Thymus (tissue), 11 donors: ENCODE results near the gene CCDC57. TPM values are rescaled to one million over a fixed set of nuclear protein-coding genes. Genes with fewer than 3 reads are reported as not detected.

Source experiments
- DNase-seq, 9 donors: peaks; one replicate each; pipeline ENCODE4 v3.0.0-alpha.2; 2013; ENCODE audit warnings: low spot score in 9 of 9, low read depth in 6 of 9, missing footprints in 1 of 9
- H3K27ac ChIP-seq, 2 donors: one replicate each; pipeline ENCODE4 v1.5.1; 2013; ENCODE audit warnings: control low read depth in 1 of 2, low read depth in 1 of 2, low read length in 1 of 2, mild to moderate bottlenecking in 1 of 2, moderate library complexity in 1 of 2
- H3K27me3 ChIP-seq, 2 donors: one replicate each; pipeline ENCODE4 v1.5.1; 2013; ENCODE audit warnings: low read length in 1 of 2; ENCODE audit not compliant: control insufficient read depth in 2 of 2, insufficient read depth in 1 of 2
- H3K36me3 ChIP-seq, 2 donors: one replicate each; pipeline ENCODE4 v1.5.1; 2013; ENCODE audit warnings: low read length in 1 of 2, mild to moderate bottlenecking in 1 of 2, moderate library complexity in 1 of 2; ENCODE audit not compliant: control insufficient read depth in 2 of 2, insufficient read depth in 2 of 2
- H3K4me1 ChIP-seq, 2 donors: one replicate each; pipeline ENCODE4 v1.5.1; 2013; ENCODE audit warnings: low read length in 2 of 2; ENCODE audit not compliant: control insufficient read depth in 2 of 2, insufficient read depth in 2 of 2
- H3K4me3 ChIP-seq, 2 donors: one replicate each; pipeline ENCODE4 v1.5.1; 2013; ENCODE audit warnings: low read length in 2 of 2, control low read depth in 1 of 2, mild to moderate bottlenecking in 1 of 2
- H3K9me3 ChIP-seq, 2 donors: one replicate each; pipeline ENCODE4 v1.5.1; 2013; ENCODE audit warnings: low read length in 1 of 2, mild to moderate bottlenecking in 1 of 2; ENCODE audit not compliant: control insufficient read depth in 2 of 2, insufficient read depth in 1 of 2
- WGBS: extraction: QIAGEN DNeasy Blood & Tissue Kit; methylation state at CpG from one replicate; pipeline ENCODE4 v1.1.7; 2013; 5-methylcytosine and 5-hydroxymethylcytosine counted together
- polyA plus RNA-seq: library from polyadenylated mRNA; stranded (reverse); fragments of 200-250 nt; gene quantifications from one replicate; pipeline ENCODE4 v1.2.3, GENCODE V29; 2013
- total RNA-seq: library from RNA; stranded (reverse); fragments of 120-200 nt; gene quantifications from one replicate; pipeline ENCODE4 v1.2.4, GENCODE V29; 2013
- donor health status: healthy.

The CCDC57 gene
- total and polyA plus RNA-seq, 2 donors = 39.3 to 122 TPM

DNA sequence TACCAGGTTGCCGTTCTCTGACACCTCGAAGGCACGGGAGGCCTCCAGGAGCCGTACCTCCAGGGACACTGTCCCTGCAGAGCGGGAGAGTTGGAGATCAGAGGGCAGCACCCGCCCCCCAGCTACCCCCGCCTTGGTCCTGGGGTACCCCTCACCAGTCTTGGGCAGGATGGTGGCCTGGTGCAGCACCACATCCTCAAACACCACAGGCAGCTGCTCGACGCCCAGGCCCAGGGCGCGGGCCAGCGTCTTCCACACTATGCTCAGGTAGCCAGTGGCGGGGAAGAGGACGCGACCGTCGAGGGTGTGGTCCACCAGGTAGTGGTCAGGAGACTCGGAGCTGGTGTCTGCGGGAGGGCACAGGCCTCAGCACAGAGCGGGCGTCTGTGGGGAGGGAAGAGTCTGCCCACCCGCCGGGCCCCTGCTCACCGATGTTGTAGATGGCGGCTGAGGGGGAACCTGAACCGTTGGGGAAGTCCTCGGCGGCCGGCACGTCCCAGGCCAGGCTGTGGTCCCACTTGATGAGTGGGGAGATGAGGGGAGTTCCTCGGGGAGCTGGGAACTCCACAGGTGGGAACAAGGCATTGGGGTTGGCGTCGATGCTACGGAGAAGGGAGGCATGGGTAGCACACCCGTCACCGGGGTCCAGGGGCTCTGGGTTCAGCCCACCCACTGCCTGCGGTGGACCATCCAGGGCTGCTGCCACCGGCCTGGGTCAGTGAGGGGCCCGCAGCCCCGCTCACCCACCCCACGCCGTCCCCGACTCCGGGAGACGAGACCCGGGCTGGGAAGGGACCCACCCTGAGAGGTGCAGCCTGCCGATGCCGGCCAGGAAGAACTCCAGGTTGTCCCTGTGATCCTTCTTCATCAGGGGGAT is 124.4 kb downstream of the CCDC57 start:
- peaks cover 97 to 100% of the 10 kb centered on the region in 2 donors for H3K36me3 ChIP-seq
- no peaks in the 10 kb centered on the region for H3K27me3 ChIP-seq
- DNase-seq = no peak
- H3K9me3 ChIP-seq = no peaks in the 10 kb centered on the region
- H3K4me1 ChIP-seq = no peaks in the 10 kb centered on the region
- H3K27ac ChIP-seq = no peak overlapping the region
- H3K4me3 ChIP-seq = no peak overlapping the region
- 98% methylated on average over 48 of the region's 48 CpGs for WGBS

DNA sequence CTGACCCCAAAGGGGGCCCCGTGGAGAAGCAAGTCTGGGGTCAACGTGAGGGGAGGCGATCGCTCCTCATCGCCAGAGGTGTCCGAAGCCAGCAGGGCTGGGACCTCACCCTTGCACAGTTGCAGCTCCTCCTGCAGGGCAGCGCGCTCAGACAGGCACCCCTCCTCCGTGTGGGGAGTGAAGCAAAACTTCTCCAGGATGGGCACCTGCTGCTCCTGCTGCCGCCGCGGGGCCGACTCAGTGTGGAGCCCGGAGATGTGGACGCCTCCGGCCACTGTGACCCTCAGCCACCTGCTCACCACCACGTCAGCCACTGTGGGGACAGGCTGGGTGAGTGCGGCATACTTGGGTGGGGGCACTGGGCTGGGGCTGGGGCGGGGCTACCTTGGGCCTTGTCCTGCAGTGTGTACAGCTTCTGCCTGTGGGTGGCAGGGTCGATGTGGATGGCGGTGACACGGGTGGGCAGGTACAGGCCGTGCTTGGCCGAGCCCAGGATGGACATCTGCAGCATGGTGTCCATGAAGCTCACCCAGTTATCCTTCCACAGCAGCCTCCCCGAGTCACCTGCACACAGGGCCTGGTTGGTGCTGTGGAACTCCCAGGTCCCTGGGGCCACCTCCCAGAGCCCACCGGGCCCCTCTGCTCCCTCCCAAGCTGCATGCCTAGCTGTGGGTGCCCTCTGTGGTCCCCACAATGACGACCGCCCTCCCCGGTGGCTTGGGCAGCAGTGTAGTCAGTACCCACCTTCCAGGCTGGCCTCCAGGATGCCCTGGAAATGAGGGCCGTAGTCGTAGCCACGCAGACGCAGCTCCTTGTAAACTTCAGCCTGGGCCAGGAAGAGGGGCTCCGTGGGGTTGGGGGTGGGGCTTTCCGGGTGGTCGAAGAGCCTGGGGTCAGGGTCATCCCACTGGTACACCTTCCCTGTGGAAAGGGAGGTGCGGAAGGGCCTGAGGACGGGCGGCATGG is 125.4 kb downstream of the CCDC57 start:
- peaks cover 97 to 100% of the 10 kb centered on the region in 2 donors for H3K36me3 ChIP-seq
- H3K4me1 ChIP-seq = no peaks in the 10 kb centered on the region
- H3K27ac ChIP-seq = no peak overlapping the region
- H3K9me3 ChIP-seq = no peaks in the 10 kb centered on the region
- WGBS = 98% methylated on average over 39 of the region's 39 CpGs
- no peaks in the 10 kb centered on the region for H3K27me3 ChIP-seq
- no peak for DNase-seq
- no peak overlapping the region for H3K4me3 ChIP-seq

DNA sequence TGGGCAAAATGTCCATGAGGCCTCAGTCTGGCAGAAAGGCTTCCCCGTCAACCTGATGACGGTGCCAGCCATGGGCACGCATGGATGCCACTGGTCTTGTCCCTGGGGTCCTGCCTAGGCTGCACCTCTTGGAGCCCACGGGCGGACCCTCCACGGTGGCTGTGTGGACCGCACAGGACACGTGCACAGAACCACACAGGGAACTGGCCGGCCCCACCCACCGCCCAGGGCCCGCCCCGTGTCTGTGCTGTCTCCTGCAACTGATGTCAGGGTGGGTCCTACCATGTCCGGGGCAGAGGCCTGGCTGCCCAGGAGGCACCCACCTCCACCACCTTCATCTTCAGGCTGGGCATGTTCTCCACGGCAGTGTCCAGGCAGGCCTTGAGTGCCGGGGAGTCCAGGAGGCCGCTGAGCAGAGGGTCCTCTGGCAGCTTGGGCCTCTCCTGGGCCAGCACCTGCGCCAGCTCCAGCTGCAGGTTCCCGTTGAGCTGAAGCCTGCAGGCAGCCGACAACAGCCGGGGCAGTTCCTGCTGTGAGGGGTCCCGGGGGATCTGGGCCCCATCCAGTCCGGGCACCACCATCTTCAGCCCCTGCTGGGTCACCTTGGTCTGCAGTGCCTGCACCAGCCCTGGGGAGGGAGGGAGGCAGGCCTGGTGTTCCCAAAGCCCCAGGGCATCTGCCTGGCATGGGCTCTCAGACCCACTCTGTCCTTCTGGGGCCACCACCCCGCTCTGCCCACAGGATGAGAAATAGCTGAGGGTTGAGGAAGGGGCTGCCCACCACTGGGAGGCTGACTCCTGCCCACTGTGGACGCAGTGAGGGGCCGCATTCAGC is 126.5 kb downstream of the CCDC57 start:
- DNase-seq = no peak
- Histone ChIP-seq H3K9me3 (no peaks in the 10 kb centered on the region), H3K4me3 (no peak overlapping the region), H3K27me3 (no peaks in the 10 kb centered on the region), H3K36me3 (peaks cover 96 to 100% of the 10 kb centered on the region in 2 donors), H3K4me1 (no peaks in the 10 kb centered on the region), H3K27ac (no peak overlapping the region)
- WGBS = 98% methylated on average over 25 of the region's 25 CpGs

DNA sequence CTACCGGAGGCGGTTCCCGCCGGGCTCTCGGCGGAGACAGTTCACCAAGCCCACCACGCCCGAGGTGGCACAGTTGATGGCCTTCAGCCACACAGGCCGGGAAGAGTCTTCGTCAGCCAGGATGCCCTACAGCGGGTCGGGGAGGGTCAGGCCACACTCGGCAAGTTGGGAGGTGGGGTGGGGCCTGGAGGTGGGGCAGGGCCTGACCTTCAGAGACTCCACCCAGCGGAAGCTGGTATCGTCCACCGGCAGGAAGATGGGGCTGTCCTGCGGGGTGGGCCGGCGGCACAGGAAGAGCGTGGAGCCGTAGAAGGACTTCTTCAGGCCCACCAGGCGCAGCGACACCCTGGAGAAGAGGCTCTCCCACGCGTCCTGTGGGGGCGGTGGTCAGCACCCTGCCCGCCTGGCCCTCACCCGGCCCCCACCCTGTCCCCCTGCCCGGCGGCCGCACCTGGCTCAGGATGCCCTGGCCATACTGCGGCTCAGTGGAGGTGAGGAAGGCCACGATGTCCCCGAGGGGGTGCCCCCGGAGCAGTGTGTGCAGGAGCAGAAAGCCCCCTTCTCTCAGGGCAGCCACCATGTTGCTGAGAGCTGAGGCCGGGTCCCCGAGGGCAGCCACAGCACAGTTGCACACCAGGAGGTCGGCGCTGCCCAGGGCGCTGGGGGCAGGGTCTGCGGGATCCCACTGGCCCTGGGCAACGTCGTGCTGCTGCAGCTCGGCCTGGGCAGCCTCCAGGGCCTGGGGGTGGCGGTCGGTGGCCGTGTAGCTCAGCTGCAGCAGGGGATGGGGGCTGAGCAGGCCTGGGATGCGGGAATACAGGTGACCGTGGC is 127.4 kb downstream of the CCDC57 start:
- Histone ChIP-seq H3K4me3 (no peak overlapping the region), H3K36me3 (peaks cover 96 to 100% of the 10 kb centered on the region in 2 donors), H3K9me3 (no peaks in the 10 kb centered on the region), H3K27me3 (no peaks in the 10 kb centered on the region), H3K4me1 (no peaks in the 10 kb centered on the region), H3K27ac (no peak overlapping the region)
- DNase-seq = no peak
- WGBS = 97% methylated on average over 49 of the region's 49 CpGs

DNA sequence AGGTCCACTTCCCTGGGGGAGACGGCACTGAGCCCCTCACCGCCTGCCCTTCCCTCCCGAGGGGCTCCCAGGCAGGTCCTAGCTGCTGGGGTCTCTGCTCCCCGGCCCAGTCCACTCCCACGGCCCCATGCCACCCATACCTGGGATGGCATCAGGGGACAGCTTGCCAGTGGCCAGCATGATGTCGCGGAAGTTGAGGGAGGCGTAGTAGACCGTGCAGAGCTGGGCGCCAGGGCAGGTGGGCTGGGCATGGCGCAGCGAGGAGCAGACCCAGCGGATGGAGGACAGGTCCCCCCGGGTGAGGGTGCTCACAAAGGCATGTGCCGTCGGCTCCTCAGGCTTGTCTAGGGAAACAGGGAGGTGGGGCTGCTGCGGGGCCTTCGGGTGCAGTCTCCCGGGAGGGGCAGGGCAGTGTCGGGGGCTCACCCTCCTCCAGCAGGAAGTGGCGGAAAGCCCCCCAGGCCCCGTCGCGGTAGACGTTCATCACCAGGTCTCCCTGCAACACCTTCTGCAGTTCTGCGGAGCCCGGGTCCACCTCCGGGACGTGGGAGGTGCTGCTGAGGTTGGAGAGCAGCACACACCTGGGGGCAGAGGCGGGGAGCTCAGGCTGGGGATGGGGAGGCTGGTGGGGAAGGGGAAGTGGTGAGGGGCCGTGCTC is 128.1 kb downstream of the CCDC57 start:
- no peaks in the 10 kb centered on the region for H3K27me3 ChIP-seq
- no peak overlapping the region for H3K27ac ChIP-seq
- peaks cover 97 to 100% of the 10 kb centered on the region in 2 donors for H3K36me3 ChIP-seq
- no peak overlapping the region for H3K4me3 ChIP-seq
- 97% methylated on average over 31 of the region's 31 CpGs for WGBS
- H3K9me3 ChIP-seq = no peaks in the 10 kb centered on the region
- H3K4me1 ChIP-seq = no peaks in the 10 kb centered on the region
- no peak for DNase-seq

DNA sequence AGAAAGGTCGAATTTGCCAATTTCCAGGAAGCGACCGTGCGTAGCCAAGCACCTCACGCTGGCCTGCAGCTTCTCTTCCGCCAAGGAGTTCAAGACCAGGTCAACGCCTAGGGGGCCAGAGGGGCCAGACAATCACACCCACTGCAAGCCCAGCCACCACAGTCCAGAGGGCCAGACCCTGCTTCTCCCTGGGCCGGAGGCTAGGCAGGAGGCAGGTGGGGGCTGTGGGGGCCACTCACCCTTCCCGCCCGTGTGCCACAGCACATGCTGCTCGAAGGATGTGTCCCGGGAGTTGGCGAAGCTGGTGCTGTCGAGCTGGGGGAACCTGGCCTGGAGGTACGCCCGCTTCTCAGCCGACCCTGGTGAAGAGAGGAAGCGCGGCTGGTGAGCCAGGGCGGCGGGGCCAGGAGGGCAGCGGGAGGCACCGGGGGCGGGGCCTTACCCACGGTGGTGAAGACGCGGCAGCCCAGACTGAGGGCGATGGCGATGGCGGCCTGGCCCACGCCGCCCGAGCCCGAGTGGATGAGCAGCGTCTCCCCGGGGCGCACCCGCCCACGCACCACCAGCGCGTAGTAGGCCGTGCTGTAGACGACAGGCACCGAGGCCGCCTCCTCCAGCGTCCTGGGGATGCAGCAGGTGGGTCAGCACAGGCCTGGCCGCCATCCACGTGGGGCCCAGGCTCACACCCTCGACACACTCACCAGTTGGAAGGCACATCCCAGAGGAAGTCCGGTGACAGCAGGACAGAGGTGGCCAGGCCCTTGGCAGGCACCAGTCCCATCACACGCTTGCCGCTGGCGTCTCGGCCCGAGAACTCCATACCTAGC is 128.9 kb downstream of the CCDC57 start:
- DNase-seq = no peak

DNA sequence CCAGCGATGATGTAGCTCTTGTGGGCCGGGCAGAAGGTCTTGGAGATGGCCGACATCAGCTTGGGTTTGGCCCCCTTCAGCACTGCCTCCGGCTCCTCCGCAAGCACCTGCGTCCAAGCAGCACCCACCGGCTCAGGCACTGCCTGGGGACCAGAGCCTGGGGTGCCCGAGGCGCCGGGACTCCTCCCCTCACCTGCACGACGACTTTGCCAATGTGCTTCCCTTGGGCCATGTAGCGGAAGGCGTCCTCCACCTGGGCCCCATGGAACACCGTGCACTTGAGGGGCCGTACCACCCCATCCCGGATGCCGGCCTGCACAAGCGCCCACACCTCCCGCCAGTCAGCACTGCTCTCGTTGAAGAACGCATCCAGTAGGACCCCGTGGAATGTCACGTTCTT is 129.6 kb downstream of the CCDC57 start:
- DNase-seq = no peak
- Histone ChIP-seq H3K27ac (no peak overlapping the region), H3K36me3 (peaks cover 94 to 99% of the 10 kb centered on the region in 2 donors), H3K27me3 (no peaks in the 10 kb centered on the region), H3K4me1 (no peaks in the 10 kb centered on the region), H3K4me3 (no peak overlapping the region), H3K9me3 (no peaks in the 10 kb centered on the region)
- WGBS = 98% methylated on average over 24 of the region's 24 CpGs

More for the DNA sequence above, 128.9 kb downstream of the CCDC57 start:
- Histone ChIP-seq H3K4me1 (no peaks in the 10 kb centered on the region), H3K27ac (no peak overlapping the region), H3K9me3 (no peaks in the 10 kb centered on the region), H3K36me3 (peaks cover 96 to 99% of the 10 kb centered on the region in 2 donors), H3K4me3 (no peak overlapping the region), H3K27me3 (no peaks in the 10 kb centered on the region)
- WGBS = 98% methylated on average over 55 of the region's 55 CpGs
